HepG2 (cell line): ENCODE data around the gene TMIGD3. TPM values are rescaled to one million over a fixed set of nuclear protein-coding genes. Genes with fewer than 3 reads are reported as not detected.
A peak's percentile ranks its signal among the peaks of the same experiment; 100 is the strongest.

Experiments
- BHLHE40 ChIP-seq: IDR thresholded peaks from 2 replicates; pipeline ENCODE4 v1.6.1; 2011; ENCODE audit warnings: low read length, improper control_type of control experiment
- CHCHD3 ChIP-seq: sonication (generic); formaldehyde crosslinking; IDR thresholded peaks from 2 replicates; pipeline ENCODE4 v1.8.0; 2022; ENCODE audit warnings: mild to moderate bottlenecking, missing genetic modification reagents, moderate library complexity
- ELK4 ChIP-seq: sonication (generic); formaldehyde crosslinking; IDR thresholded peaks from 2 replicates; pipeline ENCODE4 v1.9.0; 2021; ENCODE audit warnings: missing genetic modification reagents, borderline replicate concordance
- HDAC6 ChIP-seq: fragments of 200-600 bp; sonication (generic); IDR thresholded peaks from 2 replicates; pipeline ENCODE4 v1.7.0; 2017; ENCODE audit warnings: mild to moderate bottlenecking, antibody characterized with exemption, low read length, low read depth
- HNRNPLL ChIP-seq: fragments of 200-400 bp; formaldehyde crosslinking; IDR thresholded peaks from 2 replicates; pipeline ENCODE4 v1.6.1; 2017; ENCODE audit warnings: mild to moderate bottlenecking, low read depth, low read length; ENCODE audit not compliant: poor library complexity, severe bottlenecking
- ISL2 ChIP-seq: sonication (generic); formaldehyde crosslinking; IDR thresholded peaks from 2 replicates; pipeline ENCODE4 v1.5.0; 2020; ENCODE audit warnings: missing genetic modification reagents
- JUN ChIP-seq: sonication (generic); formaldehyde crosslinking; IDR thresholded peaks from 2 replicates; pipeline ENCODE4 v1.4.0; 2020; ENCODE audit warnings: mild to moderate bottlenecking, missing genetic modification reagents
- JUND ChIP-seq: sonication (generic); formaldehyde crosslinking; IDR thresholded peaks from 2 replicates; pipeline ENCODE4 v1.8.0; 2022; ENCODE audit warnings: mild to moderate bottlenecking, missing genetic modification reagents
- KLF6 ChIP-seq: IDR thresholded peaks from 2 replicates; pipeline ENCODE4 v1.8.0; 2016; ENCODE audit warnings: missing biosample characterization, missing genetic modification reagents
- NFE2 ChIP-seq: sonication (generic); formaldehyde crosslinking; IDR thresholded peaks from 2 replicates; pipeline ENCODE4 v1.4.0; 2020; ENCODE audit warnings: missing genetic modification reagents
- NFIB ChIP-seq: sonication (generic); formaldehyde crosslinking; IDR thresholded peaks from 2 replicates; pipeline ENCODE4 v1.9.0; 2021; ENCODE audit warnings: missing genetic modification reagents, mild to moderate bottlenecking, borderline replicate concordance
- NR0B2 ChIP-seq: sonication (generic); formaldehyde crosslinking; IDR thresholded peaks from 2 replicates; pipeline ENCODE4 v1.4.0; 2020; ENCODE audit warnings: mild to moderate bottlenecking, missing genetic modification reagents
- RBM39 ChIP-seq: fragments of 200-400 bp; formaldehyde crosslinking; IDR thresholded peaks from one replicate; pipeline ENCODE4 v1.6.1; 2018; ENCODE audit warnings: antibody characterized with exemption, mild to moderate bottlenecking, low read depth, low read length; ENCODE audit not compliant: poor library complexity, severe bottlenecking
- SCMH1 ChIP-seq: sonication (generic); formaldehyde crosslinking; IDR thresholded peaks from 2 replicates; pipeline ENCODE4 v1.9.0; 2021; ENCODE audit warnings: missing genetic modification reagents, mild to moderate bottlenecking, borderline replicate concordance
- SPEN ChIP-seq: sonication (generic); formaldehyde crosslinking; IDR thresholded peaks from 2 replicates; pipeline ENCODE4 v1.5.1; 2020; ENCODE audit warnings: low read depth, mild to moderate bottlenecking, missing genetic modification reagents
- TBX2 ChIP-seq: sonication (generic); formaldehyde crosslinking; IDR thresholded peaks from 2 replicates; pipeline ENCODE4 v1.5.0; 2020; ENCODE audit warnings: missing genetic modification reagents, mild to moderate bottlenecking, borderline replicate concordance
- TCF7L2 ChIP-seq: IDR thresholded peaks from 2 replicates; pipeline ENCODE4 v1.6.1; 2011; ENCODE audit warnings: mild to moderate bottlenecking, low read depth, low read length, moderate library complexity
- TIGD3 ChIP-seq: sonication (generic); formaldehyde crosslinking; IDR thresholded peaks from 2 replicates; pipeline ENCODE4 v1.5.1; 2020; ENCODE audit warnings: mild to moderate bottlenecking, missing genetic modification reagents, borderline replicate concordance
- TSC22D2 ChIP-seq: sonication (generic); formaldehyde crosslinking; IDR thresholded peaks from 2 replicates; pipeline ENCODE4 v1.5.1; 2020; ENCODE audit warnings: missing genetic modification reagents, mild to moderate bottlenecking, borderline replicate concordance
- ZBTB8A ChIP-seq: sonication (generic); formaldehyde crosslinking; IDR thresholded peaks from 2 replicates; pipeline ENCODE4 v1.4.0; 2020; ENCODE audit warnings: mild to moderate bottlenecking, low read depth, missing genetic modification reagents, borderline replicate concordance
- ZMAT5 ChIP-seq: sonication (generic); formaldehyde crosslinking; IDR thresholded peaks from 2 replicates; pipeline ENCODE4 v1.5.0; 2020; ENCODE audit warnings: mild to moderate bottlenecking, low read depth, missing genetic modification reagents, borderline replicate concordance
- ZNF232 ChIP-seq: sonication (generic); formaldehyde crosslinking; IDR thresholded peaks from 2 replicates; pipeline ENCODE4 v1.4.0; 2020; ENCODE audit warnings: missing genetic modification reagents, borderline replicate concordance
- ZNF343 ChIP-seq: sonication (generic); formaldehyde crosslinking; IDR thresholded peaks from 2 replicates; pipeline ENCODE4 v1.4.0; 2020; ENCODE audit warnings: mild to moderate bottlenecking, missing genetic modification reagents
- ZNF446 ChIP-seq: sonication (generic); formaldehyde crosslinking; IDR thresholded peaks from 2 replicates; pipeline ENCODE4 v1.5.0; 2020; ENCODE audit warnings: mild to moderate bottlenecking, missing genetic modification reagents
- ZNF639 ChIP-seq: conservative IDR thresholded peaks from 2 replicates; pipeline ENCODE4 v1.6.1; 2018; ENCODE audit warnings: missing genetic modification reagents
- polyA plus RNA-seq, 8 experiments: library from polyadenylated mRNA; depleted of rRNA in 3 of 8; stranded (reverse) in 7 of 8; unstranded in 1 of 8; fragments of >200 nt; fragmentation: Illumina TruSeq in 4 of 8; extraction: Trizol in 4 of 8; gene quantifications; 2 replicates each; pipeline versions ENCODE4 v1.2.1 to v1.2.3, GENCODE V29; 2011 to 2016; ENCODE audit warnings: low read depth in 4 of 8, missing spikeins in 1 of 8, mixed read lengths in 1 of 8; ENCODE audit not compliant: insufficient read depth in 1 of 8
- total RNA-seq, 5 experiments: library from RNA; depleted of rRNA; stranded (reverse); fragments of >200 nt; fragmentation: Illumina TruSeq; extraction: Trizol; gene quantifications; 2 replicates each; pipeline ENCODE4 v1.2.3, GENCODE V29; 2016; ENCODE audit warnings: low read depth in 1 of 5

Gene TMIGD3
- total and polyA plus RNA-seq, 2 of the 13 experiments (the other 11 are each of a cell fraction or from before 2014, with no cell fraction given) = not detected

- no peak for TF ChIP-seq ZNF639 (CRISPR knock-in tag)
- no peak for TF ChIP-seq ZBTB8A (CRISPR knock-in tag)
- TF ChIP-seq ELK4 (CRISPR knock-in tag) = no peak
- TF ChIP-seq CHCHD3 = no peak
- TF ChIP-seq SPEN = peak; percentile 57; the same call in 1 of the 2 replicates
- no peak for TF ChIP-seq HDAC6
- no peak for TF ChIP-seq JUN
- TF ChIP-seq ZNF343 (CRISPR knock-in tag) = 0 out of 2 replicates have a peak, but pooled peaks have one; percentile 38
- no peak for TF ChIP-seq SCMH1 (CRISPR knock-in tag)
- TF ChIP-seq TIGD3 = no peak
- no peak for TF ChIP-seq NFE2 (CRISPR knock-in tag)
- TF ChIP-seq ZMAT5 (CRISPR knock-in tag) = no peak
- TF ChIP-seq ISL2 (CRISPR knock-in tag) = peak; percentile 40; the same call in 1 of the 2 replicates
- no peak; the same call in 1 of the 2 replicates for TF ChIP-seq TBX2 (CRISPR knock-in tag)
- peak; percentile 56 for TF ChIP-seq HNRNPLL
- TF ChIP-seq TSC22D2 (CRISPR knock-in tag) = peak; percentile 38; the same call in 1 of the 2 replicates
- TF ChIP-seq JUND (CRISPR knock-in tag) = no peak
- TF ChIP-seq NFIB (CRISPR knock-in tag) = no peak
- TF ChIP-seq TCF7L2 = no peak
- no peak; the same call in 1 of the 2 replicates for TF ChIP-seq NR0B2
- TF ChIP-seq KLF6 = peak; percentile 33; the same call in 1 of the 2 replicates
- no peak for TF ChIP-seq BHLHE40
- TF ChIP-seq ZNF446 (CRISPR knock-in tag) = no peak
- no peak for TF ChIP-seq RBM39
- no peak for TF ChIP-seq ZNF232 (CRISPR knock-in tag)
These were observed 54.3 kb downstream of the TMIGD3 start, which contains the start of the genes ATP5PB and WDR77 (continued) for GRCh38 chr1:111448918-111449702.
